IMR-90 (cell line): ENCODE results near the gene SPSB4.

Source experiments
- FOS ChIP-seq: fragments of 150-350 bp; IDR thresholded peaks from 2 replicates; pipeline ENCODE4 v1.6.1; 2016; ENCODE audit warnings: low read depth, low read length
- MAZ ChIP-seq: IDR thresholded peaks from 2 replicates; pipeline ENCODE4 v1.6.1; 2012; ENCODE audit warnings: low read depth, mild to moderate bottlenecking, low read length, improper control_type of control experiment, moderate library complexity, borderline replicate concordance
- MXI1 ChIP-seq: IDR thresholded peaks from 2 replicates; pipeline ENCODE4 v1.6.1; 2012; ENCODE audit warnings: low read depth, mild to moderate bottlenecking, low read length, moderate library complexity, borderline replicate concordance
- NFE2L2 ChIP-seq: fragments of 150-350 bp; IDR thresholded peaks from 2 replicates; pipeline ENCODE4 v1.6.1; 2016; ENCODE audit warnings: low read depth, mild to moderate bottlenecking, low read length
- POLR2A ChIP-seq: IDR thresholded peaks from 2 replicates; pipeline ENCODE4 v1.6.1; 2012; ENCODE audit warnings: mild to moderate bottlenecking, low read depth, low read length
- RFX5 ChIP-seq: IDR thresholded peaks from 2 replicates; pipeline ENCODE4 v1.8.0; 2012; ENCODE audit warnings: low read depth, mild to moderate bottlenecking, low read length, moderate library complexity
- TF ChIP-seq, protein P1 (sequence below): conservative IDR thresholded peaks from 2 replicates; pipeline ENCODE4 v1.5.1; 2012; ENCODE audit warnings: mild to moderate bottlenecking, low read depth, low read length, improper control_type of control experiment

DNA sequence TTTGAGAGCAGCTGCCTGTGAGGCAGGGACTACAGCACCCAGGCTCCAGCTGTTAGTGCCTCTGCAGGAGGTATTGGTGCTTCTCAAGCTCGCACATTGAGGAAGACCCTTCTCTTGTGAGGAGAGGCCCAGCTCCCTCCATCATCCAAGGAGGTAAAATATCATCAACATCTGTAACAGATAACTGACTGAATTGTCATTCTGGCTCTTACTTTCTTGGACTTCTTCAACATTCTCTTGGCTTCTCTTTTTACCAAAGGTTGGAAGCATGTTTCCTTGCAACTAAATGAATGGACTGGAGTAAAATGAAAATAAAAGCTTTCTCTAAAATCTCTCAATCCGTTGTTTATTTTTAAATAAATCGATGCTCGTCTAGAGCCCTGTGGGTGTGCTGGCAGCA, 127.4 kb downstream of the SPSB4 start:
- TF ChIP-seq, protein P1, sequence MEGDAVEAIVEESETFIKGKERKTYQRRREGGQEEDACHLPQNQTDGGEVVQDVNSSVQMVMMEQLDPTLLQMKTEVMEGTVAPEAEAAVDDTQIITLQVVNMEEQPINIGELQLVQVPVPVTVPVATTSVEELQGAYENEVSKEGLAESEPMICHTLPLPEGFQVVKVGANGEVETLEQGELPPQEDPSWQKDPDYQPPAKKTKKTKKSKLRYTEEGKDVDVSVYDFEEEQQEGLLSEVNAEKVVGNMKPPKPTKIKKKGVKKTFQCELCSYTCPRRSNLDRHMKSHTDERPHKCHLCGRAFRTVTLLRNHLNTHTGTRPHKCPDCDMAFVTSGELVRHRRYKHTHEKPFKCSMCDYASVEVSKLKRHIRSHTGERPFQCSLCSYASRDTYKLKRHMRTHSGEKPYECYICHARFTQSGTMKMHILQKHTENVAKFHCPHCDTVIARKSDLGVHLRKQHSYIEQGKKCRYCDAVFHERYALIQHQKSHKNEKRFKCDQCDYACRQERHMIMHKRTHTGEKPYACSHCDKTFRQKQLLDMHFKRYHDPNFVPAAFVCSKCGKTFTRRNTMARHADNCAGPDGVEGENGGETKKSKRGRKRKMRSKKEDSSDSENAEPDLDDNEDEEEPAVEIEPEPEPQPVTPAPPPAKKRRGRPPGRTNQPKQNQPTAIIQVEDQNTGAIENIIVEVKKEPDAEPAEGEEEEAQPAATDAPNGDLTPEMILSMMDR = no peak
- TF ChIP-seq MXI1 (no peak), NFE2L2 (no peak), POLR2A (no peak), MAZ (no peak), FOS (no peak), RFX5 (no peak)
